Ishikawa (cell line): ENCODE data around the gene ZNF318.

ENCODE experiments used
- CEBPB ChIP-seq: IDR thresholded peaks from 2 replicates; pipeline ENCODE4 v1.6.1; 2012
- CREB1 ChIP-seq: IDR thresholded peaks from 2 replicates; pipeline ENCODE4 v1.6.1; 2012; ENCODE audit warnings: low read depth
- EGR1 ChIP-seq: IDR thresholded peaks from 2 replicates; pipeline ENCODE4 v1.6.1; 2012
- EP300 ChIP-seq: IDR thresholded peaks from 2 replicates; pipeline ENCODE4 v1.6.1; 2012; ENCODE audit warnings: borderline replicate concordance
- FOXM1 ChIP-seq: IDR thresholded peaks from 2 replicates; pipeline ENCODE4 v1.6.1; 2012; ENCODE audit warnings: low read depth, borderline replicate concordance
- NFIC ChIP-seq: IDR thresholded peaks from 2 replicates; pipeline ENCODE4 v1.6.1; 2012
- RAD21 ChIP-seq: IDR thresholded peaks from 2 replicates; pipeline ENCODE4 v1.6.1; 2012; ENCODE audit warnings: low read depth
- TAF1 ChIP-seq: IDR thresholded peaks from 2 replicates; pipeline ENCODE4 v1.6.1; 2012; ENCODE audit warnings: low read depth, mild to moderate bottlenecking
- TCF12 ChIP-seq: IDR thresholded peaks from 2 replicates; pipeline ENCODE4 v1.6.1; 2012; ENCODE audit warnings: low read depth
- TEAD4 ChIP-seq: IDR thresholded peaks from 2 replicates; pipeline ENCODE4 v1.6.1; 2012
- YY1 ChIP-seq: IDR thresholded peaks from 2 replicates; pipeline ENCODE4 v1.6.1; 2012; ENCODE audit warnings: low read depth
- ZBTB7A ChIP-seq: IDR thresholded peaks from 2 replicates; pipeline ENCODE4 v1.6.1; 2012; ENCODE audit warnings: low read depth
- TF ChIP-seq, protein P1 (sequence below): IDR thresholded peaks from 2 replicates; pipeline ENCODE4 v1.6.1; 2012; ENCODE audit warnings: low read depth, mild to moderate bottlenecking
- TF ChIP-seq, protein P2 (sequence below): IDR thresholded peaks from 2 replicates; pipeline ENCODE4 v1.6.1; 2012
- TF ChIP-seq, protein P3 (sequence below): IDR thresholded peaks from 2 replicates; pipeline ENCODE4 v1.6.1; 2012

Gene ZNF318

DNA sequence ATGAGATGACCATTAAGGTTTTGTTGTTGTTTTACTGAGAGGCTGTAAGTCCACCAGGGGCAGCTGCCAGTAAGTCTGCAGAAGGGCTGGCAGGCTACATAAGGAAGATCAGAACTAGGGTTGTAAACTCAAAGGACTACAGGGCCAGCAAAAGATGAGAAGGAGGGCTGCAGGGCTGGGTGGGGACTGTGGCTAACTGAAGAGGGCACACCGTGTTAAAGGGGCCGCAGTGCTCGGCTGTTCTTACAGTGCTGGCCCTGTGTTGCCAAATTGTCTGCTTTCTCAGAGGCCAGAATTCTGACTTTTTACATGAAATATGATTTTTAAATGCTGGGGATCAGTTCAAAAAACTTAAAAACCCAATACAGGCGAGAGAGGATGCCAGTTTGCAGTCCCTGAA lies 25.5 kb upstream of the ZNF318 start:
- TF ChIP-seq, protein P1, sequence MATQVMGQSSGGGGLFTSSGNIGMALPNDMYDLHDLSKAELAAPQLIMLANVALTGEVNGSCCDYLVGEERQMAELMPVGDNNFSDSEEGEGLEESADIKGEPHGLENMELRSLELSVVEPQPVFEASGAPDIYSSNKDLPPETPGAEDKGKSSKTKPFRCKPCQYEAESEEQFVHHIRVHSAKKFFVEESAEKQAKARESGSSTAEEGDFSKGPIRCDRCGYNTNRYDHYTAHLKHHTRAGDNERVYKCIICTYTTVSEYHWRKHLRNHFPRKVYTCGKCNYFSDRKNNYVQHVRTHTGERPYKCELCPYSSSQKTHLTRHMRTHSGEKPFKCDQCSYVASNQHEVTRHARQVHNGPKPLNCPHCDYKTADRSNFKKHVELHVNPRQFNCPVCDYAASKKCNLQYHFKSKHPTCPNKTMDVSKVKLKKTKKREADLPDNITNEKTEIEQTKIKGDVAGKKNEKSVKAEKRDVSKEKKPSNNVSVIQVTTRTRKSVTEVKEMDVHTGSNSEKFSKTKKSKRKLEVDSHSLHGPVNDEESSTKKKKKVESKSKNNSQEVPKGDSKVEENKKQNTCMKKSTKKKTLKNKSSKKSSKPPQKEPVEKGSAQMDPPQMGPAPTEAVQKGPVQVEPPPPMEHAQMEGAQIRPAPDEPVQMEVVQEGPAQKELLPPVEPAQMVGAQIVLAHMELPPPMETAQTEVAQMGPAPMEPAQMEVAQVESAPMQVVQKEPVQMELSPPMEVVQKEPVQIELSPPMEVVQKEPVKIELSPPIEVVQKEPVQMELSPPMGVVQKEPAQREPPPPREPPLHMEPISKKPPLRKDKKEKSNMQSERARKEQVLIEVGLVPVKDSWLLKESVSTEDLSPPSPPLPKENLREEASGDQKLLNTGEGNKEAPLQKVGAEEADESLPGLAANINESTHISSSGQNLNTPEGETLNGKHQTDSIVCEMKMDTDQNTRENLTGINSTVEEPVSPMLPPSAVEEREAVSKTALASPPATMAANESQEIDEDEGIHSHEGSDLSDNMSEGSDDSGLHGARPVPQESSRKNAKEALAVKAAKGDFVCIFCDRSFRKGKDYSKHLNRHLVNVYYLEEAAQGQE: no peak
- TF ChIP-seq RAD21 (no peak), CEBPB (no peak)

DNA sequence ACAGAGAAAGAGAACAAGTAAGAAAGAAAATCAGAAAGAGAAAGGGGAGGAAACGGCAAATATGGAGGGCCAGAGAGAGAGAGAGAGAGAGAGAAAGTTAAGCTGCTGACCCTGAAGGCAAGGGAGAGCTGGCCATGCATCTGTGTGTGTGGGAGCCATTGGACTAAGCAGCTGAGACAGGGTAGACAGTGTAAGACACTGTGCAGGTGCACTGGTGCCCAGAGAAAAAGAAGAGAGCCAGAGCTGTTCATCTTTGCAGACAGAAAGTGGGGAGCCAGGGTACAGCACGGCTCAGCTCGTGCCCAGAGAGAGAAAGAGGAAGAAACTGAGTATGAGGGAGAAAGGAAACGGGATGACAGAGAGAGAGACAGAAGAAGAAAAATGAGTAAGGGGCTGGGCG lies 24.2 kb upstream of the ZNF318 start:
- TF ChIP-seq CREB1 (no peak), ZBTB7A (no peak), RAD21 (no peak), CEBPB (no peak), TAF1 (no peak), YY1 (no peak), TCF12 (no peak)
- TF ChIP-seq, protein P1: no peak

DNA sequence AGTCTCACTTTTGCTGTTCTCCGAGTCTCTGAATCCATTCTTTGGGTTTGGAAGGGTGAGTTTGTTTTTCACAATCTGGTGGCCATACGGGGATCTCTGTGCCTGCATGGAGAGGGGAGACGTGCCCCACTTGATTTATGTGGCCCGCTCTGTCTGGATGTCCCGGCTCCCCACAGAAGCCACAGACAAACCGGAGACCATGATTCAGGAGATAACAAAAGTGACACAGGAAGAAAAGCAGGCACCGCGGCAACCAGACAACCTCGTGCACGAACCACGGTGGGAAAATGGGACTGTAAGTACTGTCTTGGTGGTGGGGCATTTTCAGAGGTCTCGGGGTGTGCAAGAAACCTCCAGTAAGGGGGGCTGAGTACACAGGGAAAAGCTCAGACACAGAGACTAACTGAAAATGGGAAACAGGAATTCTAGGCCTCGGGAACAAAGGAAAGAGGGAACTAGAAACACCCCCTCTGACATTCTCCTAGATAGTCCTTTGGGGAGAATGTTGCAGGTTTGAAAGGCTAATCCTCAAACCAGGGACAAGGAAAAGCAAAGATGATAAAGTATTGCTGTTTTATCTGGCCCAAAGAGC lies 22.1 kb upstream of the ZNF318 start:
- TF ChIP-seq CEBPB (no peak), ZBTB7A (no peak)
- TF ChIP-seq, protein P2, sequence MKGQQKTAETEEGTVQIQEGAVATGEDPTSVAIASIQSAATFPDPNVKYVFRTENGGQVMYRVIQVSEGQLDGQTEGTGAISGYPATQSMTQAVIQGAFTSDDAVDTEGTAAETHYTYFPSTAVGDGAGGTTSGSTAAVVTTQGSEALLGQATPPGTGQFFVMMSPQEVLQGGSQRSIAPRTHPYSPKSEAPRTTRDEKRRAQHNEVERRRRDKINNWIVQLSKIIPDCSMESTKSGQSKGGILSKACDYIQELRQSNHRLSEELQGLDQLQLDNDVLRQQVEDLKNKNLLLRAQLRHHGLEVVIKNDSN: no peak

DNA sequence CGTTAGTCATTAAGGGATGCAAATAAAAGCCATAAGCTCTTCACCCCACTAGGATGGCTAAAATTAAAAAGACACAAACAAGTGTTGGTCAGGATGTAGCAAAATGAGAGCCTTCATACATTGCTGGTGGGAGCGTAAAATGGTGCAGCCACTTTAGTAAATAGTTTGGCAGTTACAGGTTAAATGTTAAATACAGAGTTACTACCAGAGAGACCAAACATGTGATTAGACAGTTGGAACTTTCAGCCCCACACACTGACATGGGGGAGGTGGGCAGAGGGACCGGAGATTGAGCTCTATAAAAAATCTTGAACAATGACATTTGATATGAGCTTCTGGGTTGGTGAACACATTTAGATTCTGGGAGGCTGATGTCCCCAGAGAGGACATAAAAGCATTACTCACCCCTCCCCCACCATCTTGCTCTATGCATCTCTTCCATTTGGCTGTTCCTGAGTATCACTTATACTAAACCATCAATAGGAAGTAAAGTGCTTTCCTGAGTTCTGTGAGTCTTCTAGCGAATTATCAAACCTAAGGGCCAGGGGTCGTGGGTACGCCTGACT lies 20.4 kb upstream of the ZNF318 start:
- TF ChIP-seq, protein P3, sequence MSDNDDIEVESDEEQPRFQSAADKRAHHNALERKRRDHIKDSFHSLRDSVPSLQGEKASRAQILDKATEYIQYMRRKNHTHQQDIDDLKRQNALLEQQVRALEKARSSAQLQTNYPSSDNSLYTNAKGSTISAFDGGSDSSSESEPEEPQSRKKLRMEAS: no peak
- TF ChIP-seq TCF12 (no peak), CEBPB (no peak), ZBTB7A (no peak), RAD21 (no peak), CREB1 (no peak), NFIC (no peak), YY1 (no peak), TEAD4 (no peak)
- TF ChIP-seq, protein P2: no peak

DNA sequence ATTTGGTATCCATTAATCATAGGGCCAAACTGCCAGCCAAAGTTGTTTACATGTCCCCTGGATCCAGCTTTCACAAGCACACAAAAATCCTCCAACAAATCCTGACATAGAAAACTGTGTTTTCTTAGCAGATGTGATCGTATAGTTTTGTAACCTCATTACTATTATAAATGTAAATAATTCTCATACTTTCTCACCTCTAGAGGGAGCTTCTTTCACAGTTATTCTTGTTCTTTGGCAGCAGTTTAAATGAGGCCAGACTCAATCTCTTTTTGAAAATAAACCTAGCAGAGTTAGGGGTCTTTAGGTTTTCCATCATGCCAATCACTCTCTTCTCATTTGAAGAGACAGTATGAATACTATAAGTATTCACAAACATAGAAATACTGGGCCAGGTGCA lies 17.0 kb upstream of the ZNF318 start:
- TF ChIP-seq EGR1: no peak
- peak; percentile 53 for TF ChIP-seq RAD21

DNA sequence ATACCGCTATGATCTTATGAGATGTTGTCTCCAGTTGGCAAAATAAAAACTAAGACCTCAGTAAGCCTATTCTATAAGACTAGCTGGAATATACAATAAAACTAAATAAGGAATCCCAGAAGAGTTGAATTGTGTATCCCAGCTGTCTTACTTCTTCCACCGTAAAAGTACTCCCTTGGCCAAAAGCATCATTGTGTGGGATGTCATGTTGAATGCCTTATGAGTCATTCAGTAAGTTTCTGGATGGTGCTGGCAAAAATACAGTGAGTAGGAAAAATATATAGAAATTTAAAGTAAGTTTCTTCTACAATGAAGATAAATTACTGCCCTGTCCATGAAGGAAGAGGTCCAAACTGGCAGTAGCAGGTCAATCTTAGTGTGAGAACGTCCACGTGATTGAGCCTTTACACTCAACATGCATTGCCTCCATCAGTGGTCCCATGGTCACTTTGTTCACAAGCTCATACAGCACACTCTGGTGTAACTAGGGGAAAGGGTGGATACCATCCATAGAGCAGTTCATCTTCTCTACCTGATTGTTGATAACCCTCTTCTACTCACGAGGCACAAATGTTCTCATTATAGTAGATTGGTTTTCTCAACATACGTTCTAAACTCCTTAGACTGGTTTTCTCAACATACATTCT lies 13.7 kb upstream of the ZNF318 start:
- no peak for TF ChIP-seq FOXM1
- TF ChIP-seq, protein P2: no peak
- no peak for TF ChIP-seq EGR1
- TF ChIP-seq, protein P3: no peak
- no peak for TF ChIP-seq RAD21
- no peak for TF ChIP-seq TAF1
- no peak for TF ChIP-seq TCF12
- no peak for TF ChIP-seq CREB1
- TF ChIP-seq CEBPB: no peak
- no peak for TF ChIP-seq TEAD4
- no peak for TF ChIP-seq YY1
- TF ChIP-seq ZBTB7A: no peak
- no peak for TF ChIP-seq NFIC

DNA sequence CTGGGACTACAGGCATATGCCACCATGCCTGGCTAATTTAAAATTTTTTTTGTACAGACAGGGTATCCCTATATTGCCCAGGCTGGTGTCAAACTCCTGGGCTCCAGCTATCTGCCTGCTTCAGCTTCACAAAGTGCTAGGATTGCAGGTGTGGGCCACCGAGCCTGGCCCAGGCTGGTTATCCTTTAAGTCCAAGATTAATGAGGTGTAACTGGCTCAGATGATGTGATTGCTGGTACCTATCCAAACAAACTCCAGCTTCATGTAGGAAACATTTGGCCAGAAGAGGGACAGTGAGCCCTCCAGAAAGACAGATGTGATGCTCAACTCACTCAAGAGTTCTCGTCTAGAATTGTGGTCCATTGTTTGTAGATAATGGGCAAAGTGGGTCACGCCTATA lies 9.2 kb upstream of the ZNF318 start:
- TF ChIP-seq, protein P1: no peak
- TF ChIP-seq TCF12: no peak
- TF ChIP-seq, protein P2: no peak
- TF ChIP-seq, protein P3: no peak
- no peak for TF ChIP-seq CREB1
- TF ChIP-seq EGR1: no peak
- TF ChIP-seq EP300: no peak
- no peak for TF ChIP-seq CEBPB
- TF ChIP-seq ZBTB7A: no peak
- no peak for TF ChIP-seq YY1
- no peak for TF ChIP-seq TEAD4
- no peak for TF ChIP-seq RAD21
- TF ChIP-seq FOXM1: no peak
- no peak for TF ChIP-seq NFIC
- no peak for TF ChIP-seq TAF1
